K562 (cell line): ENCODE results near the gene ADIPOR2. TPM values are rescaled to one million over a fixed set of nuclear protein-coding genes. Genes with fewer than 3 reads are reported as not detected.

Experiments
- ATAC-seq: fragments of 200-7000 bp; cut with Tn5 transposase; 3 replicates; pipeline ENCODE4 v1.9.1; 2020; ENCODE audit warnings: moderate library complexity
- BruUV-seq: library from RNA; stranded (reverse); fragments of 400-500 nt; replicated peaks from 2 replicates; lab custom pipeline; 2021; lab: Mats Ljungman, UMichigan
- CTCF ChIA-PET: fragments of 300-600 bp; formaldehyde crosslinking; extraction: SDS; loops from one replicate; lab custom pipeline; 2021; ENCODE audit warnings: low intra/inter-chr PET ratio; lab: Yijun Ruan, JAX
- POLR2A ChIA-PET: fragments of 300-600, 350-650 bp; sonication (Branson Sonifier 250); formaldehyde crosslinking; extraction: SDS; loops from one replicate; lab custom pipeline; 2021; ENCODE audit warnings: antibody characterized with exemption, inconsistent platforms; lab: Yijun Ruan, JAX
- DNase-seq, 4 experiments: peaks; one replicate each; pipeline versions ENCODE4 v3.0.0 to v3.0.0-alpha.2; 2011 to 2018; ENCODE audit warnings: low spot score in 3 of 4, mixed read lengths in 3 of 4; ENCODE audit errors: extremely low read depth in 1 of 4
- FAIRE-seq: peaks from 2 replicates; lab custom pipeline; 2011; peaks lifted over from hg19 to GRCh38; lab: Jason Lieb, UNC
- H2AFZ ChIP-seq: 2 replicates; pipeline ENCODE4 v1.6.0; 2011; ENCODE audit warnings: low read depth, low read length, control low read depth, inconsistent platforms
- H3K27ac ChIP-seq: fragments of 200-600 bp; 3 replicates; pipeline ENCODE4 v1.8.0; 2011; ENCODE audit warnings: low read depth, mild to moderate bottlenecking, control low read depth, inconsistent platforms, low read length, moderate library complexity, mixed read lengths; ENCODE audit errors: extremely low read depth
- H3K27me3 ChIP-seq, 2 experiments: fragments of 300-600 bp in 1 of 2; 2 replicates in 1 of 2; 3 replicates in 1 of 2; pipeline versions ENCODE4 v1.6.0 to v1.8.0; 2011; ENCODE audit warnings: inconsistent platforms in 2 of 2, low read length in 2 of 2, mild to moderate bottlenecking in 1 of 2, mixed read lengths in 1 of 2, moderate library complexity in 1 of 2; ENCODE audit not compliant: control insufficient read depth in 2 of 2, insufficient read depth in 2 of 2
- H3K36me3 ChIP-seq: fragments of 300-600 bp; 3 replicates; pipeline ENCODE4 v1.8.0; 2011; ENCODE audit warnings: mild to moderate bottlenecking, low read length, inconsistent platforms; ENCODE audit not compliant: control insufficient read depth, insufficient read depth
- H3K4me1 ChIP-seq, 2 experiments: fragments of 200-600 bp in 1 of 2; replicated peaks in 1 of 2; 2 replicates in 1 of 2; 3 replicates in 1 of 2; pipeline versions ENCODE4 v1.5.1 to v1.8.0; 2011; ENCODE audit warnings: inconsistent platforms in 2 of 2, low read length in 2 of 2, mild to moderate bottlenecking in 1 of 2, mixed read lengths in 1 of 2, moderate library complexity in 1 of 2; ENCODE audit not compliant: control insufficient read depth in 2 of 2, insufficient read depth in 2 of 2
- H3K4me2 ChIP-seq: 2 replicates; pipeline ENCODE4 v1.6.1; 2011; ENCODE audit warnings: low read length, control low read depth, inconsistent platforms, mixed read lengths; ENCODE audit not compliant: insufficient read depth
- H3K4me3 ChIP-seq: fragments of 200-600 bp; sonication (generic), shearing (Covaris generic); 2 replicates; pipeline ENCODE4 v1.5.1; 2016; ENCODE audit warnings: control low read depth, inconsistent platforms
- H3K79me2 ChIP-seq: fragments of 200-600 bp; 3 replicates; pipeline ENCODE4 v1.8.0; 2011; ENCODE audit warnings: low read length, inconsistent platforms; ENCODE audit not compliant: control insufficient read depth, insufficient read depth
- H3K9ac ChIP-seq, 2 experiments: 2 replicates each; pipeline versions ENCODE4 v1.6.0 to v1.6.1; 2011; ENCODE audit warnings: low read depth in 2 of 2, low read length in 2 of 2, control low read depth in 1 of 2, inconsistent platforms in 1 of 2, mild to moderate bottlenecking in 1 of 2, mixed read lengths in 1 of 2; ENCODE audit not compliant: insufficient read depth in 1 of 2
- H3K9me1 ChIP-seq: one replicate; pipeline ENCODE4 v1.6.0; 2011; ENCODE audit warnings: inconsistent platforms, mild to moderate bottlenecking, low read length, moderate library complexity; ENCODE audit not compliant: control insufficient read depth, insufficient read depth
- H3K9me3 ChIP-seq: replicated peaks from 2 replicates; pipeline ENCODE4 v1.5.1; 2011; ENCODE audit warnings: low read depth, low read length, inconsistent platforms; ENCODE audit not compliant: control insufficient read depth, insufficient read depth
- H4K20me1 ChIP-seq: replicated peaks from 2 replicates; pipeline ENCODE4 v1.6.1; 2011; ENCODE audit warnings: low read length, inconsistent platforms, mixed read lengths; ENCODE audit not compliant: control insufficient read depth, insufficient read depth
- LARP7 ChIP-seq: fragments of 450-650 bp; IDR thresholded peaks from 2 replicates; pipeline ENCODE4 v1.6.1; 2016
- NUFIP1 ChIP-seq: fragments of 450-650 bp; IDR thresholded peaks from 2 replicates; pipeline ENCODE4 v1.6.1; 2018; ENCODE audit not compliant: partially characterized antibody
- OTX1 ChIP-seq: fragments of 450-650 bp; formaldehyde crosslinking; IDR thresholded peaks from 2 replicates; pipeline ENCODE4 v1.4.0; 2022; ENCODE audit warnings: mild to moderate bottlenecking
- ZNF354B ChIP-seq: fragments of 250-450 bp; sonication (Bioruptor Pico); IDR thresholded peaks from 2 replicates; pipeline ENCODE4 v1.4.0; 2020
- WGBS: fragments of 100-300 bp; shearing (Covaris generic); methylation state at CpG from one replicate; pipeline ENCODE4 v1.1.6; 2016; ENCODE audit warnings: low coverage, mixed read lengths; ENCODE audit not compliant: insufficient coverage; ENCODE audit errors: missing lambda C conversion rate; 5-methylcytosine and 5-hydroxymethylcytosine counted together
- in situ Hi-C: fragments of 300-500 bp; cut with MboI; formaldehyde crosslinking; loops from 4 replicates; pipeline ENCODE4 v1.15.0; 2018; ENCODE audit warnings: inconsistent platforms, mixed read lengths
- intact Hi-C: fragments of 100-400 bp; cut with micrococcal nuclease; formaldehyde crosslinking; loops from 2 replicates; pipeline ENCODE4 v1.14.2; 2022
- polyA plus RNA-seq, 8 experiments: library from polyadenylated mRNA; depleted of rRNA in 4 of 8; stranded (reverse) in 5 of 8; unstranded in 3 of 8; fragments of >200 nt; fragmentation: Nextera tagmentation in 2 of 8; fragmentation: Illumina TruSeq in 1 of 8; extraction: Ambion mirVana in 2 of 8; extraction: Trizol in 1 of 8; gene quantifications; 2 replicates each; pipeline versions ENCODE4 v1.2.1 to v1.2.3, GENCODE V29; 2011 to 2014; ENCODE audit warnings: inconsistent platforms in 1 of 8, missing spikeins in 1 of 8
- total RNA-seq, 7 experiments: library from RNA; depleted of rRNA in 6 of 7; stranded (reverse); fragments of >200 nt in 6 of 7; fragmentation: Illumina TruSeq in 2 of 7; extraction: Trizol in 2 of 7; gene quantifications; 2 replicates each; pipeline versions ENCODE4 v1.2.1 to v1.2.3, GENCODE V29; 2011 to 2021; ENCODE audit warnings: low replicate concordance in 1 of 7

The ADIPOR2 gene
- total and polyA plus RNA-seq, 9 of the 15 experiments (the other 6 are each of a cell fraction or from before 2014, with no cell fraction given): 10.9 to 63.5 (median 46.0) TPM

DNA sequence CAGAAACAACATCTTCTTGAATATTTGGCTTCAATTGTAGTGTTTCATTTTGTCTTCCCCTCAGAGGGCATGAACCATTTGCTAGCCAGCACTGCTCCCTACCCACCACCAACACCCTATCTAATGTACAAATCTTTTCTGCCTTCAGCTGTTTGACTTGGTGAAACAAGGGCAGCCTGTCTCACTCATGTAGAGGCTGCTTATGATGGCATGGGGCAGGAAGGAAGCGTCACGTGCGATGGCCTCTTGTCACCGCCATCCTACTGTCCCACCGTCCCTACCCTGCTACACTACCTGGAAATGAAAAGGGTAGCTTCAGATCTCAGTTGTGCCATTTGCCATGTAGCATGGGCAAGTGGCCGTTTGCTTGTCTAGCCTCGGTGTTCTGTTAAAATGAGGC, 99.6 kb downstream of the ADIPOR2 start:
- in situ Hi-C loops (loop anchor here (5.0 kb wide), 1 partner anchor 147 kb away; no protein-coding TSS in a partner anchor), intact Hi-C loops (loop anchor here (10.0 kb wide), 1 partner anchor 244 kb away; no protein-coding TSS in a partner anchor)
- Histone ChIP-seq H3K4me1 (peaks cover 0 to 7% of the 10 kb centered on the region in 2 experiments; a peak in 3 of 5 replicates), H3K36me3 (peaks cover 26% of the 10 kb centered on the region; the same call in 2 of the 3 replicates), H3K9me3 (no peaks in the 10 kb centered on the region), H2AFZ (no peak overlapping the region), H3K9me1 (no peaks in the 10 kb centered on the region), H3K4me2 (no peak overlapping the region), H3K27ac (no peak overlapping the region; the same call in 2 of the 3 replicates), H4K20me1 (peaks cover 5% of the 10 kb centered on the region), H3K79me2 (peaks cover 2% of the 10 kb centered on the region; the same call in 2 of the 3 replicates), H3K27me3 (no peaks in the 10 kb centered on the region), H3K4me3 (no peak overlapping the region), H3K9ac (no peak overlapping the region)
- FAIRE-seq (peak; percentile 58), DNase-seq (no peak), ATAC-seq (peak; percentile 15; the same call in 2 of the 3 replicates)
- TF ChIP-seq ZNF354B (CRISPR knock-in tag) (no peak), OTX1 (CRISPR knock-in tag) (no peak), LARP7 (no peak), NUFIP1 (no peak)
- POLR2A ChIA-PET: interaction anchor here (1.5 to 2.2 kb wide), 3 partner anchors 8 to 156 kb away, joined by 4 to 9 read pairs (median 7); no protein-coding TSS in a partner anchor
- CTCF ChIA-PET: interaction anchor here (2.2 to 3.2 kb wide), 2 partner anchors 138 to 156 kb away, joined by 22 to 44 read pairs; no protein-coding TSS in a partner anchor
- BruUV-seq: no TSS peak
- WGBS: 60% methylated on average over 7 of the region's 7 CpGs
